ENCODE data around the gene ELP6. TPM values are rescaled to one million over a fixed set of nuclear protein-coding genes. Genes with fewer than 3 reads are reported as not detected.

ELP6 gene
- total RNA-seq, result 10 to 100 TPM; 23.6 to 50.6 (median 37.8) TPM

GRCh38 chr3:47513125-47513929 lies at the start of gene ELP6:
Gene ELP6, minus strand, starts transcription at chr3:47513712. Its CDS starts 122 bp downstream, at chr3:47513590.
- ATAC-seq (replicated peaks in 6 of 8), result peak; percentile 94 to 98 (median 94)
- Histone ChIP-seq H3K4me1 (replicated peaks in 1 of 2) (peaks cover 9 to 10% of the 10 kb centered on the region in 2 donors), H3K4me3 (peak within 1 kb of the TSS; percentile 48 to 67 (median 49)), H3K27ac (peak within 1 kb of the TSS; percentile 98)
- 0 to 1% (median 0%) methylated on average over 1 to 17 of the region's 71 CpGs; no CpG with 5 or more reads in 7 of the 10 experiments for WGBS, 10 experiments
- in situ Hi-C loops (cut with MboI; ENCODE audit: low pct_unique_long_range_greater_than_20kb in 2 of 9, low sequenced_read_pairs in 9 of 9, unreplicated experiment in 9 of 9), result loop anchor here in 4 of 9 experiments (10.0 to 25.0 kb wide), 2 partner anchors 274 to 281 kb away; partner anchors contain the start of gene SMARCC1 (in 3 of the 4)

- no peaks in the 10 kb centered on the region for H3K4me1 ChIP-seq (replicated peaks in 1 of 2)
- ATAC-seq (replicated peaks in 6 of 8), result no peak
- H3K27ac ChIP-seq, result no peak overlapping the region
- in situ Hi-C loops (cut with MboI; ENCODE audit: low pct_unique_long_range_greater_than_20kb in 2 of 9, low sequenced_read_pairs in 9 of 9, unreplicated experiment in 9 of 9), result no loop called here
- no peak overlapping the region for H3K4me3 ChIP-seq
- 40 to 100% (median 86%) methylated on average over 1 to 2 of the region's 2 CpGs; no CpG with 5 or more reads in 3 of the 10 experiments for WGBS, 10 experiments
Observed at GRCh38 chr3:47556351-47556750, 42.8 kb upstream of the ELP6 start.

GRCh38 chr3:47554335-47554734 lies 40.8 kb upstream of the ELP6 start:
- Histone ChIP-seq H3K4me1 (replicated peaks in 1 of 2) (no peaks in the 10 kb centered on the region), H3K4me3 (no peak overlapping the region), H3K27ac (no peak overlapping the region)
- whole genome bisulfite sequencing, 10 experiments, result 60 to 100% (median 100%) methylated on average over 1 to 4 of the region's 6 CpGs; no CpG with 5 or more reads in 3 of the 10 experiments
- no peak for ATAC-seq (replicated peaks in 6 of 8)
- in situ Hi-C loops (cut with MboI; ENCODE audit: low pct_unique_long_range_greater_than_20kb in 2 of 9, low sequenced_read_pairs in 9 of 9, unreplicated experiment in 9 of 9), result no loop called here

GRCh38 chr3:47553407-47553806 lies 39.9 kb upstream of the ELP6 start:
- in situ Hi-C loops (cut with MboI; ENCODE audit: low pct_unique_long_range_greater_than_20kb in 2 of 9, low sequenced_read_pairs in 9 of 9, unreplicated experiment in 9 of 9), result no loop called here
- Histone ChIP-seq H3K4me3 (no peak overlapping the region), H3K4me1 (replicated peaks in 1 of 2) (no peaks in the 10 kb centered on the region), H3K27ac (no peak overlapping the region)
- 20 to 68% (median 52%) methylated on average over 1 to 6 of the region's 7 CpGs; no CpG with 5 or more reads in 4 of the 10 experiments for WGBS, 10 experiments
- peak in 5 of 8 experiments; percentile 33 to 58 (median 44) for ATAC-seq (replicated peaks in 6 of 8)

- peak; percentile 82 to 99 (median 98) for ATAC-seq (replicated peaks in 6 of 8)
- in situ Hi-C loops (cut with MboI; ENCODE audit: low pct_unique_long_range_greater_than_20kb in 2 of 9, low sequenced_read_pairs in 9 of 9, unreplicated experiment in 9 of 9), result loop anchor here in 1 of 9 experiments (25.0 kb wide), 1 partner anchor 245 kb away; the partner anchor contains the start of gene SMARCC1
Observed at GRCh38 chr3:47542471-47543173, 29.1 kb upstream of the ELP6 start.

GRCh38 chr3:47541583-47542108 lies 28.1 kb upstream of the ELP6 start:
- ATAC-seq (replicated peaks in 6 of 8), result no peak
- Histone ChIP-seq H3K4me1 (replicated peaks in 1 of 2) (peaks cover 11 to 14% of the 10 kb centered on the region in 2 donors), H3K4me3 (no peak overlapping the region), H3K27ac (no peak overlapping the region)
- 40 to 100% (median 67%) methylated on average over 2 to 3 of the region's 6 CpGs; no CpG with 5 or more reads in 1 of the 10 experiments for WGBS, 10 experiments
- in situ Hi-C loops (cut with MboI; ENCODE audit: low pct_unique_long_range_greater_than_20kb in 2 of 9, low sequenced_read_pairs in 9 of 9, unreplicated experiment in 9 of 9), result loop anchor here in 1 of 9 experiments (25.0 kb wide), 1 partner anchor 246 kb away; the partner anchor contains the start of gene SMARCC1

More at GRCh38 chr3:47542471-47543173, 29.1 kb upstream of the ELP6 start:
- Histone ChIP-seq H3K27ac (peak overlapping the region in 1 of 2 donors; percentile 19), H3K4me3 (no peak overlapping the region), H3K4me1 (replicated peaks in 1 of 2) (peaks cover 11 to 14% of the 10 kb centered on the region in 2 donors)
- 20 to 100% (median 60%) methylated on average over 1 to 8 of the region's 21 CpGs; no CpG with 5 or more reads in 1 of the 10 experiments for WGBS, 10 experiments

- Histone ChIP-seq H3K4me3 (no peak overlapping the region), H3K27ac (no peak overlapping the region), H3K4me1 (replicated peaks in 1 of 2) (peaks cover 11 to 14% of the 10 kb centered on the region in 2 donors)
- ATAC-seq (replicated peaks in 6 of 8), result no peak
- in situ Hi-C loops (cut with MboI; ENCODE audit: low pct_unique_long_range_greater_than_20kb in 2 of 9, low sequenced_read_pairs in 9 of 9, unreplicated experiment in 9 of 9), result loop anchor here in 1 of 9 experiments (25.0 kb wide), 1 partner anchor 247 kb away; the partner anchor contains the start of gene SMARCC1
- WGBS, 10 experiments, result 76 to 100% (median 100%) methylated on average over 1 to 4 of the region's 4 CpGs; no CpG with 5 or more reads in 1 of the 10 experiments
Observed at GRCh38 chr3:47540281-47540680, 26.8 kb upstream of the ELP6 start.

GRCh38 chr3:47536967-47537366 lies 23.5 kb upstream of the ELP6 start:
- WGBS, 10 experiments, result 50 to 100% (median 70%) methylated on average over 1 to 5 of the region's 6 CpGs; no CpG with 5 or more reads in 3 of the 10 experiments
- Histone ChIP-seq H3K4me1 (replicated peaks in 1 of 2) (no peaks in the 10 kb centered on the region), H3K27ac (no peak overlapping the region), H3K4me3 (no peak overlapping the region)
- in situ Hi-C loops (cut with MboI; ENCODE audit: low pct_unique_long_range_greater_than_20kb in 2 of 9, low sequenced_read_pairs in 9 of 9, unreplicated experiment in 9 of 9), result loop anchor here in 1 of 9 experiments (25.0 kb wide), 1 partner anchor 250 kb away; the partner anchor contains the start of gene SMARCC1
- ATAC-seq (replicated peaks in 6 of 8), result no peak

GRCh38 chr3:47536221-47536891 lies 22.8 kb upstream of the ELP6 start:
- in situ Hi-C loops (cut with MboI; ENCODE audit: low pct_unique_long_range_greater_than_20kb in 2 of 9, low sequenced_read_pairs in 9 of 9, unreplicated experiment in 9 of 9), result loop anchor here in 1 of 9 experiments (25.0 kb wide), 1 partner anchor 251 kb away; the partner anchor contains the start of gene SMARCC1
- Histone ChIP-seq H3K27ac (no peak overlapping the region), H3K4me1 (replicated peaks in 1 of 2) (no peaks in the 10 kb centered on the region), H3K4me3 (no peak overlapping the region)
- WGBS, 10 experiments, result 40 to 100% (median 92%) methylated on average over 1 to 7 of the region's 19 CpGs; no CpG with 5 or more reads in 3 of the 10 experiments
- ATAC-seq (replicated peaks in 6 of 8), result peak in 1 of 8 experiments; percentile 23

GRCh38 chr3:47533996-47534454 lies 20.5 kb upstream of the ELP6 start:
- Histone ChIP-seq H3K4me3 (no peak overlapping the region), H3K27ac (no peak overlapping the region), H3K4me1 (replicated peaks in 1 of 2) (no peaks in the 10 kb centered on the region)
- ATAC-seq (replicated peaks in 6 of 8), result peak in 2 of 8 experiments; percentile 56 to 62
- in situ Hi-C loops (cut with MboI; ENCODE audit: low pct_unique_long_range_greater_than_20kb in 2 of 9, low sequenced_read_pairs in 9 of 9, unreplicated experiment in 9 of 9), result loop anchor here in 1 of 9 experiments (25.0 kb wide), 1 partner anchor 253 kb away; the partner anchor contains the start of gene SMARCC1
- 30 to 100% (median 78%) methylated on average over 1 to 5 of the region's 5 CpGs for WGBS, 10 experiments

GRCh38 chr3:47533481-47533880 lies 20.0 kb upstream of the ELP6 start:
- Histone ChIP-seq H3K4me3 (no peak overlapping the region), H3K4me1 (replicated peaks in 1 of 2) (no peaks in the 10 kb centered on the region), H3K27ac (no peak overlapping the region)
- ATAC-seq (replicated peaks in 6 of 8), result peak in 2 of 8 experiments; percentile 87 to 88
- WGBS, 10 experiments, result 0 to 100% (median 80%) methylated on average over 1 to 2 of the region's 2 CpGs; no CpG with 5 or more reads in 2 of the 10 experiments
- in situ Hi-C loops (cut with MboI; ENCODE audit: low pct_unique_long_range_greater_than_20kb in 2 of 9, low sequenced_read_pairs in 9 of 9, unreplicated experiment in 9 of 9), result loop anchor here in 1 of 9 experiments (25.0 kb wide), 1 partner anchor 254 kb away; the partner anchor contains the start of gene SMARCC1
